PC-9 (cell line): ENCODE results near the gene NEUROD2. TPM values are rescaled to one million over a fixed set of nuclear protein-coding genes. Genes with fewer than 3 reads are reported as not detected.

Experiments used
- BruUV-seq: library from RNA; stranded (reverse); fragments of 400-500 nt; replicated peaks from 2 replicates; lab custom pipeline; 2021; lab: Mats Ljungman, UMichigan
- CTCF ChIA-PET: fragments of 300-600 bp; sonication (Branson Sonifier 250); formaldehyde crosslinking; loops from one replicate; lab custom pipeline; 2022; ENCODE audit warnings: antibody characterized with exemption; lab: Charles Lee
- POLR2A ChIA-PET: fragments of 300-600 bp; sonication (Branson Sonifier 250); formaldehyde crosslinking; loops from one replicate; lab custom pipeline; 2022; ENCODE audit warnings: antibody characterized with exemption; ENCODE audit not compliant: unreplicated experiment; lab: Charles Lee
- DNase-seq, 2 experiments: peaks; one replicate each; pipeline versions ENCODE4 v3.0.0 to v3.0.0-alpha.2; 2015 to 2022; ENCODE audit warnings: mixed read lengths in 1 of 2
- H2AFZ ChIP-seq: fragments of 200-600 bp; sonication (generic); 2 replicates; pipeline ENCODE4 v1.8.1; 2017; ENCODE audit warnings: antibody characterized with exemption
- H3F3A ChIP-seq: fragments of 200-600 bp; sonication (generic); 2 replicates; pipeline ENCODE4 v1.8.1; 2017; ENCODE audit warnings: antibody characterized with exemption, mild to moderate bottlenecking, low read depth; ENCODE audit not compliant: insufficient read depth
- H3K27ac ChIP-seq: fragments of 200-600 bp; sonication (generic); 2 replicates; pipeline ENCODE4 v1.6.1; 2016; ENCODE audit warnings: mixed run types
- H3K27me3 ChIP-seq: fragments of 200-600 bp; sonication (generic); 2 replicates; pipeline ENCODE4 v1.6.1; 2016; ENCODE audit warnings: low read depth, mixed run types; ENCODE audit not compliant: insufficient read depth
- H3K36me3 ChIP-seq: fragments of 200-600 bp; sonication (generic); 2 replicates; pipeline ENCODE4 v1.6.1; 2016; ENCODE audit warnings: low read depth, mixed run types
- H3K4me1 ChIP-seq: fragments of 200-600 bp; sonication (generic); replicated peaks from 2 replicates; pipeline ENCODE4 v1.6.1; 2016; ENCODE audit warnings: mixed run types; ENCODE audit not compliant: insufficient read depth
- H3K4me2 ChIP-seq: fragments of 200-600 bp; sonication (generic); 2 replicates; pipeline ENCODE4 v1.6.1; 2017; ENCODE audit warnings: mixed run types
- H3K4me3 ChIP-seq: fragments of 200-600 bp; sonication (generic); 2 replicates; pipeline ENCODE4 v1.6.1; 2016; ENCODE audit warnings: mixed run types
- H3K79me2 ChIP-seq: fragments of 200-600 bp; sonication (generic); 2 replicates; pipeline ENCODE4 v1.6.1; 2017; ENCODE audit warnings: low read depth, mixed run types
- H3K9me2 ChIP-seq: fragments of 200-600 bp; sonication (generic); 2 replicates; pipeline ENCODE4 v1.8.1; 2017; ENCODE audit warnings: mild to moderate bottlenecking; ENCODE audit not compliant: insufficient read depth
- H3K9me3 ChIP-seq: fragments of 200-600 bp; sonication (generic); 2 replicates; pipeline ENCODE4 v1.8.1; 2016; ENCODE audit warnings: low read depth; ENCODE audit not compliant: insufficient read depth
- H4K20me1 ChIP-seq: fragments of 200-600 bp; sonication (generic); 2 replicates; pipeline ENCODE4 v1.8.1; 2017; ENCODE audit not compliant: insufficient read depth
- EZH2 ChIP-seq: fragments of 200-600 bp; sonication (generic); IDR thresholded peaks from 2 replicates; pipeline ENCODE4 v1.8.0; 2017; ENCODE audit warnings: antibody characterized with exemption, low read depth
- intact Hi-C: fragments of 100-400 bp; cut with micrococcal nuclease; formaldehyde crosslinking; loops from one replicate; pipeline ENCODE4 v1.10.0; 2022; ENCODE audit not compliant: unreplicated experiment
- total RNA-seq: library from RNA; stranded (reverse); gene quantifications from 2 replicates; pipeline ENCODE4 v1.2.3, GENCODE V29; 2021
- TF ChIP-seq, protein P1 (sequence below): fragments of 200-600 bp; sonication (generic); conservative IDR thresholded peaks from 2 replicates; pipeline ENCODE4 v1.6.1; 2017; ENCODE audit warnings: mixed run types, antibody characterized with exemption, mild to moderate bottlenecking, moderate library complexity

Gene NEUROD2
- total RNA-seq, 1 experiment from 2014 or later: not detected

DNA sequence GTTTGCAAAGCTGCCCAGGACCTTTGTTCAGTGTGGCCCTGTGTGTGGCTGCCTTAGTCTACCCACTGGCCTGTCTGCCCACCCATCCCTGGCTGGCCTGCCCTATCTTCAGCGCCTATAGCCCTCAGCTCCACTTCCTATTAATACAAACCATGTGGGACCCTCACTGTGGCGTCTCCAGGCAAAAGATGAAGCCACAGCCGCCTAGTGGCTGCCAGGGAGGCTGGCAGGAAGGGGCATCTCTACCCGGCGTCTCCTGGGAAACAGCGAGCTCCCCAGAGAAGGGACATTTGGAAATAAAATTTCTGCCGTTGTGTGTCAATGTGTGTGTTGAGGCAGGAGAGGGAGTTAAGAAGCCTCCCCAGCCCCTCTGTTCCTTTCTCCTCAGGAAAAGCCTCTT, 31.5 kb downstream of the NEUROD2 start:
- H3K36me3 ChIP-seq: no peaks in the 10 kb centered on the region
- no peak overlapping the region for H3K4me2 ChIP-seq
- no peak for DNase-seq
- H3K4me1 ChIP-seq: peaks cover 5% of the 10 kb centered on the region; the same call in 1 of the 2 replicates
- POLR2A ChIA-PET: no interaction called here
- no peak overlapping the region for H2AFZ ChIP-seq
- no peaks in the 10 kb centered on the region for H4K20me1 ChIP-seq
- no TSS peak for BruUV-seq
- no peaks in the 10 kb centered on the region for H3K9me2 ChIP-seq
- no peaks in the 10 kb centered on the region for H3K9me3 ChIP-seq
- H3F3A ChIP-seq: peaks cover 10% of the 10 kb centered on the region; the same call in 1 of the 2 replicates
- H3K27me3 ChIP-seq: peaks cover 10% of the 10 kb centered on the region; the same call in 1 of the 2 replicates
- H3K4me3 ChIP-seq: no peak overlapping the region
- intact Hi-C loops: no loop called here
- H3K79me2 ChIP-seq: no peaks in the 10 kb centered on the region
- TF ChIP-seq, protein P1, sequence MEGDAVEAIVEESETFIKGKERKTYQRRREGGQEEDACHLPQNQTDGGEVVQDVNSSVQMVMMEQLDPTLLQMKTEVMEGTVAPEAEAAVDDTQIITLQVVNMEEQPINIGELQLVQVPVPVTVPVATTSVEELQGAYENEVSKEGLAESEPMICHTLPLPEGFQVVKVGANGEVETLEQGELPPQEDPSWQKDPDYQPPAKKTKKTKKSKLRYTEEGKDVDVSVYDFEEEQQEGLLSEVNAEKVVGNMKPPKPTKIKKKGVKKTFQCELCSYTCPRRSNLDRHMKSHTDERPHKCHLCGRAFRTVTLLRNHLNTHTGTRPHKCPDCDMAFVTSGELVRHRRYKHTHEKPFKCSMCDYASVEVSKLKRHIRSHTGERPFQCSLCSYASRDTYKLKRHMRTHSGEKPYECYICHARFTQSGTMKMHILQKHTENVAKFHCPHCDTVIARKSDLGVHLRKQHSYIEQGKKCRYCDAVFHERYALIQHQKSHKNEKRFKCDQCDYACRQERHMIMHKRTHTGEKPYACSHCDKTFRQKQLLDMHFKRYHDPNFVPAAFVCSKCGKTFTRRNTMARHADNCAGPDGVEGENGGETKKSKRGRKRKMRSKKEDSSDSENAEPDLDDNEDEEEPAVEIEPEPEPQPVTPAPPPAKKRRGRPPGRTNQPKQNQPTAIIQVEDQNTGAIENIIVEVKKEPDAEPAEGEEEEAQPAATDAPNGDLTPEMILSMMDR: peak; percentile 71
- TF ChIP-seq EZH2: no peak
- no peak overlapping the region for H3K27ac ChIP-seq
- CTCF ChIA-PET: interaction anchor here (0.6 to 0.9 kb wide), 2 partner anchors 29 to 36 kb away, joined by 3 read pairs; no protein-coding TSS in a partner anchor

DNA sequence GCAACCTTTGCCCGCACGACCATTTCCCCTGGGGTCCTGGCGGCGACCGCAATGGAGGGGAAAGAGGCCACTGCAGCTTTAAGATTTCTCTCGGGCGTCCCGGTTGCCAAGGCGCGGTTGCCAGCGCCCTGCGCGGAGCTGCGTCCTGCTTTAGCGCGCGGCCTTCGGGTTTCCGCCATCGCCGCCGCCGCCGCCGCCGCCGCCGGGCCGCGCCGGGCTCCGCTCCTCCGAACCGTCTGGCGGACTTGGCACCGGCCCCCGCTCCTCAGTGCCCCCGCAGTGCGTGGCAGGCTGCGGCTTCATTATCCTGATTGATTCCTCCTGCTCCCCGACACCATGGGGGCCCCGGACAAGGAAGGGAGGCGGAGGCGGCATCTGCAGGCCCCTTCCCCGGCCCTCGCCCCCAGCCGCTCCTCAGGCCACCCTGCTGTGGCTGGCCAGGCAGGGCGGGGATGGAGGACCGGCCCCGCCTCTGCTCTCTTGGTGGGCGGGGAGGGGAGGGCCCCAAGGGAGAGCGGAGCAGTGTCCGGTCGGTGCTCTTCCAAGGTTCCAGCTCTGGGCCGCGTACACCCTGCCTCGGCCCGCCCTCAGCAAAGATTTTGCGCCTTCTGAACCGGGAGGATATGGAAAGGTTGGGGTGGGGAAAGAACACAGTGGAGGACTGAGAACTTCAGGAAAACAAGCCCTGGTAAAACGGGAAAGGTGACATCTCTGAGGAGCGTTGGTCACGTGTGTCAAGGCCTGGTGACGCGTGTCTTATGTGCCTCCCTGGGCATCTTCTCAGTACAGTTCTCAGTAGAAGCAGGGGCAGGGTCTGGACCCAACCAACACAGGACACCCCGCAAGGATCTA, 34.0 kb downstream of the NEUROD2 start:
- Histone ChIP-seq H3K36me3 (no peaks in the 10 kb centered on the region), H3K9me2 (no peaks in the 10 kb centered on the region), H3K4me3 (peak overlapping the region; percentile 82; the same call in 1 of the 2 replicates), H3K27me3 (peaks cover 10% of the 10 kb centered on the region; the same call in 1 of the 2 replicates), H3K27ac (no peak overlapping the region), H4K20me1 (no peaks in the 10 kb centered on the region), H3K9me3 (no peaks in the 10 kb centered on the region; the same call in 1 of the 2 replicates), H3K4me1 (peaks cover 5% of the 10 kb centered on the region; the same call in 1 of the 2 replicates), H3K79me2 (no peaks in the 10 kb centered on the region), H2AFZ (peak overlapping the region; percentile 83), H3F3A (peaks cover 10% of the 10 kb centered on the region; the same call in 1 of the 2 replicates), H3K4me2 (peak overlapping the region; percentile 79)
- BruUV-seq: TSS peak; percentile 57
- TF ChIP-seq EZH2: no peak
- TF ChIP-seq, protein P1: no peak
- POLR2A ChIA-PET: interaction anchor here (0.7 kb wide), 1 partner anchor 258 kb away, joined by 5 read pairs; no protein-coding TSS in a partner anchor
- CTCF ChIA-PET: interaction anchor here (0.6 kb wide), 2 partner anchors 112 to 768 kb away, joined by 3 to 4 read pairs; no protein-coding TSS in a partner anchor
- DNase-seq: peak; percentile 57 to 62
- intact Hi-C loops: no loop called here

DNA sequence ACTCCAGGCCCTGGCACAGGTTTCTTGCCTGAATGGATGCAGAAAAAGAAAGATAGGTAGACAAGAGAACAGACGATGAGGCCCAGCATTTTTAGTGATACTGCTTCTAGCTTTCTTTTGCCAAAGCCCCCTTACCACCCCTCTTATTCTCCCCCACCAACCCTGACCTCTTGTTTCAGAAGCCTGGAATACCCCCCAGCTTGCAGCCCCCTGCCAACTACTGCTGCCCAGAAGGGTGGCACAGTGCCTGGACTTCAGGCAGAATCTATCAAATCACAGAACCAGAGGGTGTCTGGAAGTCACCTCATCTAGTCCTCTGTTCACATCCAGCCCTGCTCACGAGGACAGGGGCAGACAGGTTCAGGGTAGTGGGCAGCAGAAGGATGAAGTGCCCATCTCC, 35.6 kb downstream of the NEUROD2 start:
- Histone ChIP-seq H3K79me2 (no peaks in the 10 kb centered on the region), H2AFZ (no peak overlapping the region), H3K36me3 (no peaks in the 10 kb centered on the region), H3K9me3 (no peaks in the 10 kb centered on the region; the same call in 1 of the 2 replicates), H3K4me3 (no peak overlapping the region), H3K9me2 (no peaks in the 10 kb centered on the region), H3K27ac (no peak overlapping the region), H4K20me1 (no peaks in the 10 kb centered on the region), H3K27me3 (no peaks in the 10 kb centered on the region), H3K4me2 (no peak overlapping the region), H3F3A (peaks cover 10% of the 10 kb centered on the region; the same call in 1 of the 2 replicates), H3K4me1 (peaks cover 5% of the 10 kb centered on the region; the same call in 1 of the 2 replicates)
- TF ChIP-seq EZH2: no peak
- TF ChIP-seq, protein P1: no peak
- BruUV-seq: no TSS peak
- no peak for DNase-seq
- intact Hi-C loops: no loop called here
- ChIA-PET CTCF (interaction anchor here (0.6 kb wide), 1 partner anchor 210 kb away, joined by 4 read pairs; no protein-coding TSS in a partner anchor), POLR2A (no interaction called here)
